Glomerular visceral epithelial cell (primary cell): ENCODE results near the gene MBD3L1.

Experiments used
- DNase-seq: peaks from one replicate; pipeline ENCODE4 v3.0.0-alpha.2; 2016; ENCODE audit errors: extremely low spot score

The MBD3L1 gene

DNA sequence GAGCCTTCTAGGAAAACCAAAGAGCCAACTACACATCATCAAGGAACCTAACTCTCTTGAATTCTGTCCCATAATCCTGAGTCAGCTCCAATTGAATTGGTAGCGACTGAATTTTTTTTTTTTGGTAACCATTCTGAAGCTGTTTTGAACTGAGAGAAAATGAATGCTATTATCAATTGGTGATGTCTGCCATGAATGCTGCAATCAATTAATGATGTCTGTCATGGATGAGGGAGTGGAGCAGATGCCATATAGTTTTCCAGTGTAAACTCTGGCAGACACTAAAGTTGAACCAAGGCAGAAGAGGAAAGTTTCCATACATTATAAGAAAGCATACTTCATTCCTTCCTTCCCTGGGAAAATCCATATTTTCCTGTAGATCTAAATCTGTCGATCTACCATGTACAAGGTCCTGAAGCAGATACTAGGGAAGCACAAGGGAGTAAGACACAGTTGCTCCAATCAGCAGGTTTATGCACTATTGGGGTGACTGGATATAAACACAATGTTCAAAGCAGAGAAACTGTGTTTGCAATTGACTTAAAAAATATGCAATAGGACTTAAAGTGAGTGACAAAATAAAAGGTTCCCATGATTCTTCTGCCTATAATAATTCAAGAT, 48.8 kb downstream of the MBD3L1 start:
- DNase-seq, result no peak

DNA sequence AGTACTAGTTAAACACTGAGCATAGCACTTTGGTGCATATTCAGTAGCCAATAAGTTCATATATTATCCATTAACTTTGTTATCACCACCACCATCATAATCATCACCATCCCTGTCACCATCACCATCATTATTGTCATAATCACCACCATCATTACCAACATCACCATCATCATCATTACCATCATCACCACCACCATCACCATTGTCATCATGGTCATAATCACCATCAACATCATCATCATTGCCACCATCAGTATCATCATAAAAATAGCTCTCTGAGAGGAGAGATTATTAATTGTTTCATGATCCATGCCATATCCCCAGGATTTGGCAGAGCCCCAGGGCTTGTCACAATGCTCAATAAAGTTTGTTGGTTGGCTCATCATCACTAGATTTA, 49.3 kb downstream of the MBD3L1 start:
- DNase-seq, result no peak

DNA sequence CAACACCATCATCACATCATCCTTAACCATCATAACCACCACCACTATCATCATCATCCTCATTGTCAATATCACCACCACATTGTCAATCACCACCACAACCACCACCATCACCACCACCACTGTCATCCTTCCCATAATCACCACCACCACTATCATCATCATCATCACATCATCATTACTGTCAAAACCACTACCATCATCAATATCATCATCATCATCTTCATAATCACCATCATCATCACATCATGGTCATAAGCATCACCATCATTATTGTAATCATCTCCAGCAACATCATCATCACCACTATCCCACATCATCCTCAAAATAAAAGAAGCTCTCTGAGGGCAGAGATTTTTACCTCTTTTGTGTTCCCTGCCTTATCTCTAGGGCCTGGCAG, 52.2 kb downstream of the MBD3L1 start:
- DNase-seq, result no peak

DNA sequence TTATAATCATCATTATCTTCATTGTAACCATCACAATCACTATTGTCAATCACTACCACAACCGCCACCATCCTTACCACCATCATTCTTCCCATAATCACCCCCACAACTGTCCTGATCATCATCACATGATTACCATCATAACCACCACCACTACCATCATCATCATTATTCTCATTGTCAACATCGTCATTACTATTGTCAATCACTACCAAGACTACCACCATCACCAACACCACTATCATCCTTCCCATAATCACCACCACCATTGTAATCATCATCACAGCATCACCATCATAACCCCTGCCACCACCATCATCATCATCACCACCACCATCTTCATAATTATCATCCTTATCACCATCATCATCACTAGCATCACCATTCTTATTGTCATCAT, 55.2 kb downstream of the MBD3L1 start:
- no peak for DNase-seq

DNA sequence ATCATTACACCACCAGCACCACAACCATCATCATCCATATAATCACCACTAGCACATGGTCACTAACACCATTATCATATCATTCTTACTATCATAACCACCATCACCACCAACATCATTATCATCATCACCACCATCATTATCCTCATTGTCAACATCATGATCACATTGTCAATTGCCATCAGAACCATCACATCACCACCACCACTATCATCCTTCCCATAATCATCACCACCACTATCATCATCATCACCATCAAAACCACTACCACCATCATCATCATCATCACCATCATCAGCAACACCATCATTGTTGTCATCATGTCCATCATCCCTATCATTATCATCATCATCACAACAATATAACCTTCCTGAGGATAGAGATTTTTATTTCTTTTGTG, 58.1 kb downstream of the MBD3L1 start:
- no peak for DNase-seq
